Measurements from ENCODE around the gene ZNF691.

The ZNF691 gene

DNA sequence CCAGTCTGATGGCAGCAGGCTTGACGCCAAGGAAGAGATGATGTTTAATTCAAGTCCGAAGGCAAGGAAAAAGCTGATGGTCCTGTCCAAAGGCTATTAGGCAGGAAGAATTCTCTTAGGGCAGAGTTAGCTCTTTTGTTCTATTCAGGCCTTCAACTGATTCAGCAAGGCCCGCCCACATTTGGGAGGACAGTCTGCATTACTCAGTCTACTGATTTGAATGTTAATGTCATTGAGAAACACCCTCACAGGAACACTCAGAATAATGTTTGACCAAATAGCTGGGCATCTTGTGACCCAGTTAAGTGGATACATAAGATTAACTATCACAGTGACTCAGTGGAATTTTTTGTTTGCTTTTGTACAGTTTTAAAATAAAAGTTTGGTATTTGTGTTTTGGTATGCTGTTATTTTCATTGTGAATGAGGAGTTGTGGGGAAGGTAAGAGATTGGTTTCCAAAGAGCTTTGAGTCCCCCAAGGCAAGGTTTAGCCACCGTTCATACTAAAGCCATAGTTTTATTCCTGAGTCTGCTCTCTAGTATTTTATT lies 1.7 kb upstream of the ZNF691 start:
- no peak overlapping the region for H4K8ac ChIP-seq (ENCODE audit: low read depth, low read length)
- no peak overlapping the region for H2BK120ac ChIP-seq (ENCODE audit: low read depth, low read length)
- H3K27ac ChIP-seq (replicated peaks; ENCODE audit: low read length) = no peak overlapping the region
- no peak for DNase-seq (ENCODE audit: low spot score)
- no peaks in the 10 kb centered on the region for H3K27me3 ChIP-seq (ENCODE audit: control insufficient read depth in 3 of 3, insufficient read depth in 3 of 3, low read depth in 1 of 3, low read length in 3 of 3)
- H2BK15ac ChIP-seq (ENCODE audit: low read length) = no peak overlapping the region
- H2BK12ac ChIP-seq (ENCODE audit: low read length) = no peak overlapping the region
- H3K4ac ChIP-seq (ENCODE audit: low read length) = no peak overlapping the region
- H4K91ac ChIP-seq (ENCODE audit: low read depth, low read length, poor library complexity) = no peak overlapping the region
- peaks cover 6% of the 10 kb centered on the region for H3K79me1 ChIP-seq (ENCODE audit: low read depth, low read length)
- WGBS, 2 donors (ENCODE audit: extremely low coverage in 2 of 2, insufficient read length in 2 of 2, insufficient replicate concordance in 1 of 2) = no CpG with 5 or more reads among the region's 4 CpGs
- H3K18ac ChIP-seq (ENCODE audit: low read length) = no peak overlapping the region
- H2BK5ac ChIP-seq (ENCODE audit: low read length) = no peak overlapping the region
- no peak overlapping the region for H3K4me2 ChIP-seq (ENCODE audit: insufficient read depth, low read length, poor library complexity, severe bottlenecking)
- peaks cover 2 to 19% of the 10 kb centered on the region in 2 donors for H3K36me3 ChIP-seq (replicated peaks in 1 of 2; ENCODE audit: control insufficient read depth in 2 of 2, insufficient read depth in 2 of 2, low read length in 2 of 2)
- peaks cover 7 to 10% of the 10 kb centered on the region in 2 donors for H3K4me1 ChIP-seq (ENCODE audit: control insufficient read depth in 2 of 2, insufficient read depth in 1 of 2, low read depth in 1 of 2, low read length in 2 of 2)
- H2AFZ ChIP-seq (ENCODE audit: low read length) = no peak overlapping the region
- H3K9me3 ChIP-seq (replicated peaks in 1 of 2; ENCODE audit: control insufficient read depth in 2 of 2, insufficient read depth in 1 of 2, low read depth in 1 of 2, low read length in 2 of 2) = peaks cover under 1% of the 10 kb centered on the region in 2 donors
- H3K14ac ChIP-seq (ENCODE audit: low read length) = no peak overlapping the region
- no peak overlapping the region for H3K9ac ChIP-seq (ENCODE audit: low read depth, low read length, poor library complexity)
- H2AK5ac ChIP-seq (ENCODE audit: low read depth, low read length) = no peak overlapping the region
- H3K4me3 ChIP-seq (ENCODE audit: low read length in 2 of 2) = no peak overlapping the region
- no peak overlapping the region for H3K23ac ChIP-seq (ENCODE audit: low read depth, low read length, poor library complexity)

DNA sequence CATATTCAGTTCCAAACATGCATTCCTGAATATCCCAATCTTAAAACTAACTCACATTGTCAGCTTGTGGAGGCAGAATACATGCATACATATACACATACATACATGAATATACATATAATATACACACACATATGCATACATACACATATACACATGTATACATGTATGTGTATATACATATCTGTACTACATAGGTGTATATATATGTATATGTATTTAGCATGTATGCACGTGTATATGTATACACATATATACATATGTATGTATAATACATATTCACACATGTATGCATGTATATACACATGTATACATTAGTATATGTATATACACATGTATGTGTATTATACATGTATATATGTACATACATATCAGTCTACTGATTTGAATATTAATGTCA lies 1.2 kb upstream of the ZNF691 start:
- peaks cover 6 to 24% of the 10 kb centered on the region in 2 donors for H3K36me3 ChIP-seq (replicated peaks in 1 of 2; ENCODE audit: control insufficient read depth in 2 of 2, insufficient read depth in 2 of 2, low read length in 2 of 2)
- H3K9me3 ChIP-seq (replicated peaks in 1 of 2; ENCODE audit: control insufficient read depth in 2 of 2, insufficient read depth in 1 of 2, low read depth in 1 of 2, low read length in 2 of 2) = peaks cover 5% of the 10 kb centered on the region in 2 donors
- no peak overlapping the region for H3K9ac ChIP-seq (ENCODE audit: low read depth, low read length, poor library complexity)
- no peak overlapping the region for H4K91ac ChIP-seq (ENCODE audit: low read depth, low read length, poor library complexity)
- no peak overlapping the region for H2AK5ac ChIP-seq (ENCODE audit: low read depth, low read length)
- no peak overlapping the region for H3K27ac ChIP-seq (replicated peaks; ENCODE audit: low read length)
- no peak overlapping the region for H3K23ac ChIP-seq (ENCODE audit: low read depth, low read length, poor library complexity)
- no peak overlapping the region for H2BK12ac ChIP-seq (ENCODE audit: low read length)
- H4K8ac ChIP-seq (ENCODE audit: low read depth, low read length) = no peak overlapping the region
- peaks cover 6% of the 10 kb centered on the region for H3K79me1 ChIP-seq (ENCODE audit: low read depth, low read length)
- no peak overlapping the region for H3K18ac ChIP-seq (ENCODE audit: low read length)
- no peak overlapping the region for H3K4ac ChIP-seq (ENCODE audit: low read length)
- H3K4me2 ChIP-seq (ENCODE audit: insufficient read depth, low read length, poor library complexity, severe bottlenecking) = no peak overlapping the region
- no peak overlapping the region for H2BK120ac ChIP-seq (ENCODE audit: low read depth, low read length)
- no CpG with 5 or more reads among the region's 1 CpG for WGBS, 2 donors (ENCODE audit: extremely low coverage in 2 of 2, insufficient read length in 2 of 2, insufficient replicate concordance in 1 of 2)
- no peak overlapping the region for H2BK5ac ChIP-seq (ENCODE audit: low read length)
- no peak overlapping the region for H3K14ac ChIP-seq (ENCODE audit: low read length)
- no peak overlapping the region for H2BK15ac ChIP-seq (ENCODE audit: low read length)
- DNase-seq (ENCODE audit: low spot score) = no peak
- H2AFZ ChIP-seq (ENCODE audit: low read length) = no peak overlapping the region
- H3K4me1 ChIP-seq (ENCODE audit: control insufficient read depth in 2 of 2, insufficient read depth in 1 of 2, low read depth in 1 of 2, low read length in 2 of 2) = peaks cover 10% of the 10 kb centered on the region in 2 donors
- H3K27me3 ChIP-seq (ENCODE audit: control insufficient read depth in 3 of 3, insufficient read depth in 3 of 3, low read depth in 1 of 3, low read length in 3 of 3) = no peaks in the 10 kb centered on the region
- no peak overlapping the region for H3K4me3 ChIP-seq (ENCODE audit: low read length in 2 of 2)

DNA sequence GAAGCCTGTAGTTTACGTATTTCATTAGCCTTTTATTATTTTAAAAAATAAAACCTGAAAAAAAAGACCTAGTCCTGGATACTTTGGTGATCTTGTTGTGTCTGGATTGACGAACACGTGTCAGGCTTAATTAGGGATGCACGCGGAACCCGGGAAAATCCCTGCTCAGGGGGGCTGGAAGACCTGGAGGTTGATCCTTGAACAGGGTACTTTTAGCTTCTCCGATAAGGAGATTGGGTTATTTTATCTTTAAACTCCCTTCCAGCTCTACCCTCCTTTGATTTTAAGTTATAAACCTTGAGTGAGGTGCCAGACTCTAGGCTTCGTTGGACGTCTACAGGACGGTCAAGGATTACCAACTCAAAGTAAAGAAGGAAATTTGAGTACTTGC lies 552 bp upstream of the ZNF691 start:
- H3K4ac ChIP-seq (ENCODE audit: low read length) = no peak overlapping the region
- DNase-seq (ENCODE audit: low spot score) = peak; percentile 8
- H3K27ac ChIP-seq (replicated peaks; ENCODE audit: low read length) = no peak overlapping the region
- peak overlapping the region; percentile 11 for H3K18ac ChIP-seq (ENCODE audit: low read length)
- H3K4me3 ChIP-seq (ENCODE audit: low read length in 2 of 2) = peak overlapping the region; percentile 85
- peaks cover 8 to 31% of the 10 kb centered on the region in 2 donors for H3K36me3 ChIP-seq (replicated peaks in 1 of 2; ENCODE audit: control insufficient read depth in 2 of 2, insufficient read depth in 2 of 2, low read length in 2 of 2)
- no peaks in the 10 kb centered on the region for H3K27me3 ChIP-seq (ENCODE audit: control insufficient read depth in 3 of 3, insufficient read depth in 3 of 3, low read depth in 1 of 3, low read length in 3 of 3)
- H3K14ac ChIP-seq (ENCODE audit: low read length) = no peak overlapping the region
- H4K8ac ChIP-seq (ENCODE audit: low read depth, low read length) = no peak overlapping the region
- WGBS, 2 donors (ENCODE audit: extremely low coverage in 2 of 2, insufficient read length in 2 of 2, insufficient replicate concordance in 1 of 2) = no CpG with 5 or more reads among the region's 10 CpGs
- H2AFZ ChIP-seq (ENCODE audit: low read length) = peak overlapping the region; percentile 95
- no peak overlapping the region for H2BK5ac ChIP-seq (ENCODE audit: low read length)
- peaks cover 10% of the 10 kb centered on the region in 2 donors for H3K4me1 ChIP-seq (ENCODE audit: control insufficient read depth in 2 of 2, insufficient read depth in 1 of 2, low read depth in 1 of 2, low read length in 2 of 2)
- no peak overlapping the region for H4K91ac ChIP-seq (ENCODE audit: low read depth, low read length, poor library complexity)
- no peak overlapping the region for H3K9ac ChIP-seq (ENCODE audit: low read depth, low read length, poor library complexity)
- H2BK15ac ChIP-seq (ENCODE audit: low read length) = no peak overlapping the region
- peaks cover 6% of the 10 kb centered on the region for H3K79me1 ChIP-seq (ENCODE audit: low read depth, low read length)
- H2BK12ac ChIP-seq (ENCODE audit: low read length) = no peak overlapping the region
- peaks cover 6 to 12% of the 10 kb centered on the region in 2 donors for H3K9me3 ChIP-seq (replicated peaks in 1 of 2; ENCODE audit: control insufficient read depth in 2 of 2, insufficient read depth in 1 of 2, low read depth in 1 of 2, low read length in 2 of 2)
- no peak overlapping the region for H2BK120ac ChIP-seq (ENCODE audit: low read depth, low read length)
- H3K23ac ChIP-seq (ENCODE audit: low read depth, low read length, poor library complexity) = no peak overlapping the region
- peak overlapping the region; percentile 94 for H3K4me2 ChIP-seq (ENCODE audit: insufficient read depth, low read length, poor library complexity, severe bottlenecking)
- H2AK5ac ChIP-seq (ENCODE audit: low read depth, low read length) = no peak overlapping the region

GRCh38 chr1:42847111-42847595 lies 740 bp downstream of the ZNF691 start:
- Histone ChIP-seq H2BK12ac (ENCODE audit: low read length) (no peak overlapping the region), H2AFZ (ENCODE audit: low read length) (peak overlapping the region; percentile 86), H3K9me3 (replicated peaks in 1 of 2; ENCODE audit: control insufficient read depth in 2 of 2, insufficient read depth in 1 of 2, low read depth in 1 of 2, low read length in 2 of 2) (peaks cover 19 to 24% of the 10 kb centered on the region in 2 donors), H3K4me2 (ENCODE audit: insufficient read depth, low read length, poor library complexity, severe bottlenecking) (peak overlapping the region; percentile 70), H2BK15ac (ENCODE audit: low read length) (no peak overlapping the region), H3K9ac (ENCODE audit: low read depth, low read length, poor library complexity) (peak overlapping the region; percentile 78), H2BK120ac (ENCODE audit: low read depth, low read length) (no peak overlapping the region), H3K14ac (ENCODE audit: low read length) (peak overlapping the region; percentile 28), H3K36me3 (replicated peaks in 1 of 2; ENCODE audit: control insufficient read depth in 2 of 2, insufficient read depth in 2 of 2, low read length in 2 of 2) (peaks cover 21 to 44% of the 10 kb centered on the region in 2 donors), H3K4me3 (ENCODE audit: low read length in 2 of 2) (peak overlapping the region; percentile 85 to 95), H2AK5ac (ENCODE audit: low read depth, low read length) (peak overlapping the region; percentile 64), H3K23ac (ENCODE audit: low read depth, low read length, poor library complexity) (peak overlapping the region; percentile 50), H2BK5ac (ENCODE audit: low read length) (peak overlapping the region; percentile 8), H4K8ac (ENCODE audit: low read depth, low read length) (no peak overlapping the region), H4K91ac (ENCODE audit: low read depth, low read length, poor library complexity) (no peak overlapping the region), H3K79me1 (ENCODE audit: low read depth, low read length) (peaks cover 6% of the 10 kb centered on the region), H3K18ac (ENCODE audit: low read length) (peak overlapping the region; percentile 3), H3K4ac (ENCODE audit: low read length) (no peak overlapping the region), H3K27me3 (ENCODE audit: control insufficient read depth in 3 of 3, insufficient read depth in 3 of 3, low read depth in 1 of 3, low read length in 3 of 3) (no peaks in the 10 kb centered on the region), H3K4me1 (ENCODE audit: control insufficient read depth in 2 of 2, insufficient read depth in 1 of 2, low read depth in 1 of 2, low read length in 2 of 2) (peaks cover 10% of the 10 kb centered on the region in 2 donors), H3K27ac (replicated peaks; ENCODE audit: low read length) (no peak overlapping the region)
- no CpG with 5 or more reads among the region's 6 CpGs for WGBS, 2 donors (ENCODE audit: extremely low coverage in 2 of 2, insufficient read length in 2 of 2, insufficient replicate concordance in 1 of 2)
- DNase-seq (ENCODE audit: low spot score) = peak; percentile 9
